T-cell (primary cell): ENCODE measurements around the gene LSP1. TPM values are rescaled to one million over a fixed set of nuclear protein-coding genes. Genes with fewer than 3 reads are reported as not detected.
A peak's percentile ranks its signal among the peaks of the same experiment; 100 is the strongest.

Experiments
- ATAC-seq, 4 experiments: fragments of 200-7000 bp in 3 of 4; fragments of 150-1000 bp in 1 of 4; cut with Tn5 transposase; replicated peaks in 1 of 4; 1 replicate in 3 of 4; 2 replicates in 1 of 4; pipeline ENCODE4 v1.10.0; 2021; ENCODE audit warnings: moderate library complexity in 3 of 4, mild to moderate bottlenecking in 2 of 4, moderate number of reproducible peaks in 1 of 4
- CTCF ChIA-PET, 2 donors: fragments of 300-600 bp; sonication (Branson Sonifier 250); formaldehyde crosslinking; loops; one replicate each; lab custom pipeline; 2022; ENCODE audit warnings: antibody characterized with exemption in 2 of 2; lab: Charles Lee
- POLR2A ChIA-PET, 2 donors: fragments of 300-600 bp; sonication (Branson Sonifier 250); formaldehyde crosslinking; loops; one replicate each; lab custom pipeline; 2022; ENCODE audit warnings: antibody characterized with exemption in 2 of 2; lab: Charles Lee
- DNase-seq, 35 experiments: peaks; one replicate each; pipeline versions ENCODE4 v3.0.0 to v3.0.0-alpha.2; 2013 to 2023
- H3K27ac ChIP-seq: one replicate; pipeline ENCODE4 v1.5.1; 2013; ENCODE audit warnings: low read length
- H3K27me3 ChIP-seq, 2 experiments: replicated peaks in 1 of 2; 1 replicate in 1 of 2; 2 replicates in 1 of 2; pipeline versions ENCODE4 v1.6.1 to v1.7.0; 2013; ENCODE audit warnings: low read length in 1 of 2, mixed read lengths in 1 of 2; ENCODE audit not compliant: control insufficient read depth in 2 of 2, insufficient read depth in 2 of 2; ENCODE audit errors: extremely low read depth in 1 of 2
- H3K36me3 ChIP-seq, 2 donors: 1 replicate in 1 of 2; 2 replicates in 1 of 2; pipeline versions ENCODE4 v1.6.1 to v1.7.0; 2013; ENCODE audit warnings: low read length in 1 of 2; ENCODE audit not compliant: control insufficient read depth in 2 of 2, insufficient read depth in 1 of 2; ENCODE audit errors: extremely low read depth in 1 of 2
- H3K4me1 ChIP-seq, 2 experiments: 1 replicate in 1 of 2; 2 replicates in 1 of 2; pipeline versions ENCODE4 v1.6.1 to v1.7.0; 2013; ENCODE audit warnings: low read length in 2 of 2, mixed read lengths in 1 of 2; ENCODE audit not compliant: insufficient read depth in 2 of 2, control insufficient read depth in 1 of 2; ENCODE audit errors: extremely low read depth in 1 of 2
- H3K4me3 ChIP-seq, 2 donors: 1 replicate in 1 of 2; 2 replicates in 1 of 2; pipeline versions ENCODE4 v1.5.1 to v1.7.0; 2013; ENCODE audit warnings: mild to moderate bottlenecking in 2 of 2, low read length in 1 of 2, moderate library complexity in 1 of 2; ENCODE audit not compliant: control insufficient read depth in 1 of 2; ENCODE audit errors: extremely low read depth in 1 of 2
- H3K9me3 ChIP-seq: 2 replicates; pipeline ENCODE4 v1.7.0; 2013
- H3K27ac Mint-ChIP-seq, 2 donors: one replicate each; pipeline ENCODE4 v1.8.0; 2020 to 2021; ENCODE audit warnings: mild to moderate bottlenecking in 2 of 2, mixed read lengths in 2 of 2
- H3K27me3 Mint-ChIP-seq, 2 donors: one replicate each; pipeline ENCODE4 v1.8.0; 2021 to 2022; ENCODE audit warnings: mixed read lengths in 2 of 2
- H3K36me3 Mint-ChIP-seq: one replicate; pipeline ENCODE4 v1.8.0; 2021; ENCODE audit warnings: mixed read lengths
- H3K4me1 Mint-ChIP-seq, 3 donors: one replicate each; pipeline ENCODE4 v1.8.0; 2020 to 2022; ENCODE audit warnings: mixed read lengths in 3 of 3, mild to moderate bottlenecking in 1 of 3
- H3K4me3 Mint-ChIP-seq, 3 donors: one replicate each; pipeline ENCODE4 v1.8.0; 2020 to 2022; ENCODE audit warnings: mild to moderate bottlenecking in 3 of 3, mixed read lengths in 3 of 3, moderate library complexity in 3 of 3
- H3K9me3 Mint-ChIP-seq, 3 donors: one replicate each; pipeline ENCODE4 v1.8.0; 2020 to 2022; ENCODE audit warnings: mixed read lengths in 3 of 3
- WGBS: methylation state at CpG from one replicate; pipeline ENCODE4 v1.1.5; 2013; ENCODE audit warnings: missing lambda C conversion rate; ENCODE audit not compliant: insufficient coverage; 5-methylcytosine and 5-hydroxymethylcytosine counted together
- total RNA-seq, 35 experiments: library from RNA in 6 of 35; stranded (reverse) in 6 of 35; fragments of 120-200 nt in 1 of 35; gene quantifications; one replicate each; pipeline versions ENCODE4 v1.2.1 to v1.2.4 and lab custom pipeline; 2013 to 2026

Gene LSP1
- total RNA-seq, 5 donors from 2014 or later (not counting 1 experiment from before 2014, with no cell fraction given), result 286 to 514 (median 375) TPM

GRCh38 chr11:1853376-1854131 is 670 bp downstream of the LSP1 start:
- POLR2A ChIA-PET, result no interaction called here
- peak overlapping the region; percentile 98 to 100 (median 99) for H3K4me3 Mint-ChIP-seq
- peaks cover 57 to 74% (median 67%) of the 10 kb centered on the region in 3 donors for H3K4me1 Mint-ChIP-seq
- H3K4me1 ChIP-seq, result peaks cover 52 to 95% of the 10 kb centered on the region in 2 experiments
- H3K36me3 Mint-ChIP-seq, result peaks cover 6% of the 10 kb centered on the region
- H3K27ac ChIP-seq, result peak overlapping the region; percentile 96
- peak overlapping the region; percentile 84 to 98 for H3K4me3 ChIP-seq
- peak in 4 of 35 experiments; percentile 29 to 45 (median 34) for DNase-seq
- no peaks in the 10 kb centered on the region for H3K27me3 Mint-ChIP-seq
- H3K27me3 ChIP-seq, result no peaks in the 10 kb centered on the region
- peaks cover 2 to 21% of the 10 kb centered on the region in 2 donors for H3K36me3 ChIP-seq
- CTCF ChIA-PET, result interaction anchor here in 1 of 2 donors (1.0 kb wide), 1 partner anchor 160 kb away, joined by 4 read pairs; no protein-coding TSS in a partner anchor
- no peaks in the 10 kb centered on the region for H3K9me3 Mint-ChIP-seq
- ATAC-seq, result peak in 1 of 4 experiments; percentile 5
- H3K9me3 ChIP-seq, result no peaks in the 10 kb centered on the region
- H3K27ac Mint-ChIP-seq, result peak overlapping the region; percentile 97 to 100
- WGBS, result 15% methylated on average over 16 of the region's 19 CpGs

GRCh38 chr11:1854132-1854948 is 1.5 kb downstream of the LSP1 start:
- ATAC-seq, result no peak
- Histone ChIP-seq H3K9me3 (no peaks in the 10 kb centered on the region), H3K4me1 (peaks cover 56 to 95% of the 10 kb centered on the region in 2 experiments), H3K27me3 (no peaks in the 10 kb centered on the region), H3K27ac (peak overlapping the region; percentile 26), H3K4me3 (peak overlapping the region; percentile 84 to 98), H3K36me3 (peaks cover 8 to 23% of the 10 kb centered on the region in 2 donors)
- Mint-ChIP-seq H3K27ac (peak overlapping the region; percentile 97 to 100), H3K27me3 (no peaks in the 10 kb centered on the region), H3K9me3 (no peaks in the 10 kb centered on the region), H3K36me3 (peaks cover 6% of the 10 kb centered on the region), H3K4me1 (peaks cover 52 to 72% (median 65%) of the 10 kb centered on the region in 3 donors), H3K4me3 (peak overlapping the region; percentile 98 to 100 (median 99))
- ChIA-PET POLR2A (no interaction called here), CTCF (interaction anchor here in 1 of 2 donors (1.0 kb wide), 1 partner anchor 160 kb away, joined by 4 read pairs; no protein-coding TSS in a partner anchor)
- 26% methylated on average over 23 of the region's 27 CpGs for WGBS
- no peak for DNase-seq

GRCh38 chr11:1854949-1855885 is 2.3 kb downstream of the LSP1 start:
- DNase-seq (peak in 1 of 35 experiments; percentile 37), ATAC-seq (no peak)
- ChIA-PET POLR2A (no interaction called here), CTCF (no interaction called here)
- H3K9me3 Mint-ChIP-seq, result no peaks in the 10 kb centered on the region
- H3K36me3 ChIP-seq, result peaks cover 8 to 23% of the 10 kb centered on the region in 2 donors
- H3K27me3 Mint-ChIP-seq, result no peaks in the 10 kb centered on the region
- H3K4me3 ChIP-seq, result peak overlapping the region; percentile 84 to 98
- H3K27ac ChIP-seq, result peak overlapping the region; percentile 25
- 59% methylated on average over 24 of the region's 26 CpGs for WGBS
- peaks cover 45 to 65% (median 57%) of the 10 kb centered on the region in 3 donors for H3K4me1 Mint-ChIP-seq
- peaks cover 48 to 93% of the 10 kb centered on the region in 2 experiments for H3K4me1 ChIP-seq
- H3K9me3 ChIP-seq, result no peaks in the 10 kb centered on the region
- H3K4me3 Mint-ChIP-seq, result peak overlapping the region; percentile 98 to 100 (median 99)
- H3K27ac Mint-ChIP-seq, result peak overlapping the region; percentile 49 to 77
- H3K27me3 ChIP-seq, result no peaks in the 10 kb centered on the region
- peaks cover 6% of the 10 kb centered on the region for H3K36me3 Mint-ChIP-seq

GRCh38 chr11:1855886-1856265 is 3.0 kb downstream of the LSP1 start:
- H3K9me3 Mint-ChIP-seq, result no peaks in the 10 kb centered on the region
- CTCF ChIA-PET, result no interaction called here
- H3K27me3 ChIP-seq, result no peaks in the 10 kb centered on the region
- H3K9me3 ChIP-seq, result no peaks in the 10 kb centered on the region
- DNase-seq (no peak), ATAC-seq (no peak)
- H3K4me3 Mint-ChIP-seq, result peak overlapping the region; percentile 45 to 99 (median 98)
- H3K4me1 Mint-ChIP-seq, result peaks cover 39 to 58% (median 51%) of the 10 kb centered on the region in 3 donors
- peak overlapping the region; percentile 49 to 77 for H3K27ac Mint-ChIP-seq
- POLR2A ChIA-PET, result no interaction called here
- H3K4me3 ChIP-seq, result no peak overlapping the region
- H3K4me1 ChIP-seq, result peaks cover 43 to 86% of the 10 kb centered on the region in 2 experiments
- no peak overlapping the region for H3K27ac ChIP-seq
- H3K36me3 Mint-ChIP-seq, result peaks cover 6% of the 10 kb centered on the region
- peaks cover 8 to 23% of the 10 kb centered on the region in 2 donors for H3K36me3 ChIP-seq
- 97% methylated on average over 11 of the region's 11 CpGs for WGBS
- H3K27me3 Mint-ChIP-seq, result no peaks in the 10 kb centered on the region

- ATAC-seq, result no peak
- no peaks in the 10 kb centered on the region for H3K27me3 ChIP-seq
- H3K4me1 Mint-ChIP-seq, result peaks cover 33 to 52% (median 46%) of the 10 kb centered on the region in 3 donors
- DNase-seq, result no peak
- ChIA-PET POLR2A (no interaction called here), CTCF (no interaction called here)
- no peaks in the 10 kb centered on the region for H3K9me3 ChIP-seq
- no peaks in the 10 kb centered on the region for H3K27me3 Mint-ChIP-seq
- H3K4me3 Mint-ChIP-seq, result peak overlapping the region in 2 of 3 donors; percentile 45 to 98
- no peak overlapping the region for H3K4me3 ChIP-seq
- no peak overlapping the region for H3K27ac ChIP-seq
- peaks cover 42 to 81% of the 10 kb centered on the region in 2 experiments for H3K4me1 ChIP-seq
- H3K9me3 Mint-ChIP-seq, result no peaks in the 10 kb centered on the region
- H3K36me3 ChIP-seq, result peaks cover 8 to 23% of the 10 kb centered on the region in 2 donors
- 95% methylated on average over 6 of the region's 13 CpGs for WGBS
- peaks cover 6% of the 10 kb centered on the region for H3K36me3 Mint-ChIP-seq
- peak overlapping the region in 1 of 2 donors; percentile 77 for H3K27ac Mint-ChIP-seq
Measured at GRCh38 chr11:1856306-1857005, 3.6 kb downstream of the LSP1 start.
